HG02938 (cell line): ENCODE data around the gene SMOC2.

Source experiments
- ATAC-seq: cut with Tn5 transposase; IDR thresholded peaks from one replicate; pipeline ENCODE4 v1.9.1; 2021; ENCODE audit warnings: mild to moderate bottlenecking, moderate library complexity; ENCODE audit not compliant: unreplicated experiment

The SMOC2 gene

DNA sequence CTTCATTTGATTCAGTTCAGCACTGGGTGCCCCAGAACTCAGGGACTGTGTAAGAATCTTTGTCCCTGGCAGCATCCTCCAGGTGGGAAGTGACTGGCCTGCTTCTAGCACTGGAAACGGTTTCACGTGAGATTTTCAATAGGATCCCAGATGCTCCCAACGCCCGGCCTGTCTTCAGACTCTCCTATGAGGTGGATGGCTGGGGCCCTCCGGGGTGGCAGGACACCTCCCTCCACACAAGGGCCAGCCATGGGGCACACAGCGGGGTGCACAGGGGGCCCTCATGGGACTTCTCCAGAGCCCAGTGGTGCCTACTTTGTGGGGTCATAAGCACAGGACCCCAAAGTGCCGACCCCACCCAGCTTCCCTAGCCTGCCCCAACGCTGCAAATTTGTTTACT, 72.8 kb downstream of the SMOC2 start:
- no peak for ATAC-seq

DNA sequence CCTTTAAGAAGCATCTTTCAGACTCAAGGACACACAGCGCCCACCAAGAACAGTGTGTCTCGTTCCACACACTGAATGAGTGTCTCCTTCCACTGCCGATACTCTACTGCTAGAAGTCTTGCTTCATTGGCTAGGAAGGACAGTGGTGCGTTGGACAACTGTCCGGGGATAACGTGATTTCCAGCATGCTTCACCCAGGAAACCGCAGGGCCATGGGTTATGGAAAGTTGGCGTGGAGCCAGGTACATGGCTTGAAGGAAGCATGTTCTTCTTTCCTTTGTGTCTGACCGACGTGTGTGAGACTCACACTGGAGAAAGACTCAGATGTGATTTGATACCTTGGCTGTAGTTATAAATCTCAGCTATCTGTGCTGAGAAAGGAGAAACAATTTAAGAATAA, 73.2 kb downstream of the SMOC2 start:
- no peak for ATAC-seq

DNA sequence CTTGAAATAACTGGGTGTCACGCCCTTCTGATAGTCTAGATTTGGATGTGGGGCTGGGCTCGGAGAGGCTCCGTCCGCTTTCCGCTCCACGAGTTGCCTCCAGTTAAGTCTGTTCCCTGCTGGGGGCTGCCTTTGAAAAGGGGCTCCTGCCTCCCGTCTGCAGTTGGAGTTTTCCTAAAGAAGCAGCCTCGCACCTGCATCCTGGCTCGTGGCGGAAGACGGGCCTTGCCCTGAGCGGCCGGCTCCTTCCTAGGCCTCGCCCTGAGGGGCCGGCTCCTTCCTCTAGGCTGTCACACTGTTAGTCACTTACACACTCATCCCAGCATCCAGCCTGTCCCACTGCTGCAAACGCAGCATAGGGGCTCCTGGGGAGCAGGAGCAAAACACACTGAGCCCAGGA, 74.4 kb downstream of the SMOC2 start:
- ATAC-seq, result no peak

DNA sequence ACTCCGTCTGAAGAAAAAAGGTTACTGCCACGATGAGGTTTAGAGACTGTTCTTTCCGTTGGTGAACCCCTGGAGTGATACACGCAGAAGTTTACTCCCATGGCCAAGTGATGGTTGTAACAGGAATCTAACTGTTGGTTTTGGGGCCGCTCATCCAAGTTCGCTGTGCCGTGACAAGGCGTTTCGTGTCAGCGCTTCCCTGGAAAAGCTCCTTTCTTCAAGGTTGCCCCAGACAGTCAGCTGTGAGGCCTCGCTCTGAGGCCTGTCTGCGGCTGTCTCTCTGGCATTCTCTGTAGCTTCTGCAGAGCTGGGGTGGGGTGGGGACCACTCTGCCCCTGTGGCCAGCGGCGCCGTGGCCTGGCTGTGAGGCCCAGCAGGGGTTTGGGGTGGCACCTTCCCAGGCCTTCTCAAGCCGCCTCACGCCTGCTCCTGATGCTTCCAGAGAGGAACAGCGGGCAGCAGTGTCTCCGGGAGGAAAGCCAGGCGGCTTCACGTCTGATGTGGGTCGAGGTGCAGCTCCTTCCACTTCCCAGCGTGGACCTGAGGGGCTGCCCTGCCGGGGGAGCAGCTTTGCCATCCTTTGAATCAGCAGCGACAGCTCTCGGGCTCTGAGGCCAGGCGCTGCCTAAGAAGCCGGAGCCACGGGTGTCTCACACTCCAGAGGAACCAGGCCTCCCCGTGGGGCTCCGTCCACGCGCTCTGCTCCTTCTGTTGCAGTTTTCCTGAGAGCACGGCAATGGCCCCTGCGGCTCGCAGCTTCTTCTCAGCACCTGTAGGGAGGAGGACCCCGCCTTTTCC, 76.2 kb downstream of the SMOC2 start:
- ATAC-seq, result no peak

DNA sequence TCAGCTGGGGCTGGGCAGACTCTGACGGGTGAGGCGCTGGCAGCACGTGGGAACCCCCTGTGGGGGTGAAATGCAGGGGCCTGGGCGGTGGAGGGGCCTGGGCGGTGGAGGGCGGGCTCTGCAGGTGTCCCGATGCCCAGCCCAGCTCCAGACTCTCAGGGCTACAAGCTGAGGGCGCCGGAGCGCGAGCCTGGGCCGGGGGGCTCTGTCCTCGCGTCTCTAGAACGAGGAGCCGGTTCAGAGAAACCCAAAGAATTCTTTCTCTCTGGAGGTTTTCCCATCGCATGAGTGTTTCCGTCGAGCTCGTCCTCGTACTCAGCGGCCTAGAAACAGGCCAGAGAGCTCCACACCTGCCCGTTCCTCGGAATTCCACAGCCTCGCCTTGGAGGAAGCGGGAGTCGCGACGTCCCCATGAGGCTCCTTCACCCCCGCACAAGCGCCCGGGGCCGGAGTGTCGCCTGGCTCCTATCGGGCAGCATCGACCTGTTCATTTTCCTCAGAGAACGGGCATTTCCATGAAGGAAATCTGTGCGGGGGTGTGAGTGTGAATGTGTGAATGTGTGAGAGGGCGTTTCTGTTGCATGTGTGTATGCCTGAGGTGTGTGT, 76.9 kb downstream of the SMOC2 start:
- no peak for ATAC-seq

DNA sequence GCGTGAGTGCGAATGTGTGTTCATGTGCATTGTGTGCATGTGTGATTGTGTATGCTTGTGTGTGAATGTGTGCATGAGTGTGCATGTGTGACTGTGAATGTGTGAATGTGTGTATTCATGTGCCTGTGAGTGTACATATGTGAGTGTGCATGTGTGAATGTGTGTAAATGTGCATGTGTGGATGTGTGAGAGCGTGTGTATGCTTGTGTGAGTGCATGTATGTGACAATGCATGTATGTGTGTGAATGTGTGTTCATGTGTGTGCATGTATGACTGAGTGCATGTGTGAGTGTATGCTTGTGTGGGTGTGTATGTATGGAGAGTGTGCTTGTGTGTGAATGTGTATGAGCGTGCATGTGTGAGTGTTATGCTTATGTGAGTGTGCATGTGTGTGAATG, 77.4 kb downstream of the SMOC2 start:
- no peak for ATAC-seq

DNA sequence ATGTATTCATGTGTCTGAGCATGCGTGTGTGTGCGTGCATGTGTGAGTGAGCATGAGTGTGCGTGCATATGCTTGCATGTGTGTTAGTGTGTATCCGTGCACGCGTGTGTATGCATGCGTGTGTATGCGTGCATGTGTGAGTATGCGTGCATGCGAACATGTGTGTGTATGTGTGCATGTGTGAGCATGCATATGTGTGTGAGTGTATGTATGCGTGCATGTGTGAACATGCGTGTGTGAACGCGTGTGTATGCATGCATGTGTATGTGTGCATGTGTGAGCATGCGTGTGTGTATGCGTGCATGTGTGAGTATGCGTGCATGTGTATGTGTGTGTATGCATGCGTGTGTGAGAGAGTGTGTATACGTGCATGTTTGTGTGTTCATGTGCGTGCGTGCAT, 77.9 kb downstream of the SMOC2 start:
- no peak for ATAC-seq

DNA sequence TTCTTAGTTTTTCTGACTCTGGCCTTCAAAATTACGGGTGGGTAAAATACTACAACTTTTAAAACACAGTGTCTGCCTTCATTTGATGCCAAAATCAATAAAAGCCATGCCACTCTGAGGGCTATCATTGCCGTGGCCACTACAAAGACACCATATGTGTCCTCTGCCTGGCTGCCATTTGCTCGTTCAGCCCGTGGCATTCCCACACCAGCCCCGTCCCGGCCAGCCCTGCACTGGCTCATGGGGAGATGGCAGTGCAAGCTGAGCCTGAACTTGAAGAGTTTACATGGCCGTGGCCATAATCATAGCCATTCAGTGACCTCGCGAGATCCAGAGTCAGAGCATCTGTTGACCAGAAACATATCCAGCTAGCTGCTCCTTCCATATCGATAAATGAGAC, 79.2 kb downstream of the SMOC2 start:
- ATAC-seq, result no peak

DNA sequence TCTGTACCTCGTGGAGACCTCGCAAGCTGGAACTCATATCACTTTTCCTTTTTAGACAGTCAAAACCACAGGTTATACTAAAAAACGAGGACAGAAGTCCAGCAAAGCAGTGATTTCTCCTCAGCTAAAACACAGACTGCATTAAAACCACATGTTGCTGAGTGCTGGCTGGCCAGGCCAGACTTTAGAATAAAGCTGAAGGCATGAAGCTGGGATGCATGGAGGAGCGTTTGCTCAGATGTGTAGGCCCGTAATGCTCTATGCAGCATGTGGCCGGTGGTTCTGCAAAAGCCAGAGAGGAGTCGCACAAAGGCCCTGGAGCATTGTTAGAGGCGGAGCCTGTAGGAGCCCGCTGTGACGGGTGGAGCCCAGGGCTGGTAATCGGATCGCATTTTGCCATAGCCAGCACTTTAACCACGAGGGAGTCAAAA, 83.6 kb downstream of the SMOC2 start:
- no peak for ATAC-seq

DNA sequence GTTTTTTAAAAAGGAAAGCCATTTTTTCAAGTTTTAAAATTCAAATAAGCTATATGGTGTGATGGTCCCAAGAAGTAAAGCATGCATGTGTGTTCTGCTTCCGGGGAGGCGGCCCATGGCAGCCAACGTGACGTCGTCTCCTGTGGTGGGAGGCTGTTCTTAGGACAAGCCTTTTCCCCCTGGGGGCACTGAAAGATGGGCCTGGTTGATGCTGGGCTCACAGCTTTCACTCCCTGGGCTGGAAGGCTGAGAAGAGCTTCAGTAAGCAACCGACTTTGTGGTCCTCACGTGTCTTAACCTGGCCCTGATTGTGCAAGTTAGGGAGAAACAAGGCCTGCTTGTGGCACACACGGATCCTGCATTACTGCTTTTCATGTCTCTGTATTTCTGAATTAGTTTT, 84.1 kb downstream of the SMOC2 start:
- ATAC-seq, result no peak

DNA sequence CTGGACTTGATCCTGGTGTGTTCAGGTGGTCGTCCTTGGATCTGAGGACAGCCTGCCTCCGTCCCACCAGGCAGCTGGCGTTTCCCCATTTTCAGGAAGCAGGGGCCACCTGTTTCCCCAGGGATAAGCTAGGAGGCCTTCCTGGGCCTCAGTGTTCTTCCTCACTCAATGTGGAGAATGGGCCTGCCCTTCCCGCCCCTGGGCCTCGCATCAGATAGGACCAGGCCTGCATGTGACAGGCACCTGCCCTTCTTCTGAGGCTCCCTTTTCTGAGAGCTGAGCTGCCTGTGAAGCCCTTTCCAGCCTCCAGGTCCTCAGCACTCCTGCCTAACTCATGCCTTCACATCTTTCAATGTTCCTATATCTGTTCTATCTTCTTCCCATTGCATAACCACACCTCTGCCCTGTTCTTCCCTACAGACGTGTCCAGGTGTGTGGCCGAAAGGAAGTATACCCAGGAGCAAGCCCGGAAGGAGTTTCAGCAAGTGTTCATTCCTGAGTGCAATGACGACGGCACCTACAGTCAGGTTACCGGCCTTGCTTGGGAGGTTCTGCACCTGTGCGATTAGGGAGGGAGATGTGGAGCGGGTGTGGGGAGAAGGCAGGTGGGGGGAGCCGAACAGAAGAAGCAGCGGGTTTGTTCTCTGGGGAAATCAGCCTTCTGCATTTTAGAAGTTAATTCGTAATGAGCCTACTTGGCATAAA, 85.1 kb downstream of the SMOC2 start:
- no peak for ATAC-seq

DNA sequence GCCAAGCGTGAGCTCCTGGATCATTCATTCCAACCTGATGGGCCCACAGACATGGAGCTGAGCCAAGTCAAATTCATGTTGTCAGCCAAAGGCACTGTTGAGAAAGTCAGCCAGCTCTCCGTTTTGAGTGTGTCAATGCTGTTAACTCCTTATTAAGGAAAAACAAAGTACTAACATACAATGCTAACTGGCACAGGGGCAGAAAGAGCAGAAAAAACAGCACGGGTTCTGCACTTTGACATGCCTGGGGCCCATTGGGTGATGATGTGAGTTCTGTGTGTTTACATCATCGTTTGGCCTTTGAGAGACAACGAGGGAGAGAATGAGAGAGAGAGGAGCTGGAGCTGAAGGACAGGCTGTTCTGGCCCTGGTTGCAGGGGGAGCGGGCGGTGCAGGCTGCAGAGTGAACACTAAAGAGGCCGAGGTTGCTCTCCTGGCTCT, 85.9 kb downstream of the SMOC2 start:
- no peak for ATAC-seq

DNA sequence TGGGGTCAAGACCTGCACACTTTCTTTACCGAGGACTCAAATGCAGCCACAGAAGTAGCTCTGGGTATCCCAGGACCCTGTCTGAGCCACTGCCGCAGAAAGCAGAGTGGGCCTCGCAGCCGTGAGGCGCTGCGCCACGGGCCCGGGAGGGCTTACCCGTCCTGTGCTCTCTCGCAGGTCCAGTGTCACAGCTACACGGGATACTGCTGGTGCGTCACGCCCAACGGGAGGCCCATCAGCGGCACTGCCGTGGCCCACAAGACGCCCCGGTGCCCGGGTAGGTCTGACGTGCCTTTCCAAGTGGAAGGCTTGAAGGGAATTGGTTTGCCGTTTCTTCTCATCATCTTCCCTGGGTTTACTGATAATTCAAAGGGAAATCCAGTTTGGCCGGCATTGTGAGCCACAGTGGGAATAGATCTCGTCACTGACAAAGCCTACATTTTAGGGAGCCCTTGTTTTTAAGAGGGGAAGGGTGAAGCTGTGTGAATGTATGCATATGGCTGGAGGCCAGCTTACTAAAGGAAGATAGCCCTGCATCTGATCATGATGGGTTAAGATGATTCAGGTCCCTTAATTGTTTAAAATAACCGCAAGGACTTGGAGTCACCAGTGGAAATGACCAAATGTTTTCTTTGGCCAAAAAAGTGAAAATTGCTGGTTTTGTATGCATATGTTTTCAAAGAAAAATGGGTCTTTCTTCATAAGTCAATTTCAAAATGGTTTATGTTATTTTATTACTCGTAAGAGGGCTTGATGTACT, 86.6 kb downstream of the SMOC2 start:
- no peak for ATAC-seq

DNA sequence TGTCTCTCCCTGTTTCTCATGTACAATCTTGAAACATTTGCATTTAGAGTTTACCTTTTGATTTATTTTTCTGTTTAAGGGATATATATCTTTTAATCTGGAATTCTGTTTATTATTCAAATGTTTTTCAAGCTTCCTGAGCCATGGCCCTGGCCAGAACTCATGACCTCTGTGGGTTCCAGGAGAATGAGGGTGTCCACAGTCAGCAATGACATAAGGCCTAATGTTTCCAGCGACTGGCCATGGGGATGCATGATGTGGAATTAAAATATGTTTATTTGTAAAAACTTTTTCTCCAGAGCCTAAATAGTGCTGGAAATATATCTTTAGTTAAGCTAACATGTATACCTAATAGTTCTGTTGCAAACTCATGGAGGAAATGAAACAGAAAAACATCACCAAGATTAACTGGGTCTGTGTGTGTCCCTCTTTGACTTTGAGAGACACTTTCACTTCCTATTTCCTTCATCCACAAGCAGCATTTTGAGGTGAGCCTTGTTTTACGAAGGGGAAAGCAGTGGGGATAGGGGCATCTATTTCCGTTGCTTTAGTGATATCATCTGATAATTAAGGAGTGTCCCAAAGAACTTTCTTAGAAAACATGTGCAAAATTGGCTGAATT, 87.6 kb downstream of the SMOC2 start:
- ATAC-seq, result no peak

DNA sequence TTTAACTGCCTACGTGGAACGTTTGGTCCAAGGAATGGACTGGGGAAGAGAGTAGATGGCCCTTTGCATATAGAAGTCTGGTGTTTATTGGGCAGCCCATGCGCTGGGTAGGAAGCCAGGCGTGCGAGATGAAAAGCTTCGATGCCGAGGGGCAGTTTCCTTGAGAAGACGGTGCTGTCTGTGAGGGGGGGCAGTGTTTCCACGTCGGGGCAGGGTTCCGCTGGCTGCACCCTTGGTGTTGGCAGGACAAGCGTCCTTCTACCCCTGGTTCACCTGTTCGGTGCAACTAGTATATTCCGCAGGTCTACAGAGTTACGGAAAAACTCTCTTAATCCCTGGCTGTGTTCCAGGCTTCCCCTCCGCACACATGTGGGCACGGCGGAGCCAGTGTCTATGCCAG, 88.2 kb downstream of the SMOC2 start:
- no peak for ATAC-seq

DNA sequence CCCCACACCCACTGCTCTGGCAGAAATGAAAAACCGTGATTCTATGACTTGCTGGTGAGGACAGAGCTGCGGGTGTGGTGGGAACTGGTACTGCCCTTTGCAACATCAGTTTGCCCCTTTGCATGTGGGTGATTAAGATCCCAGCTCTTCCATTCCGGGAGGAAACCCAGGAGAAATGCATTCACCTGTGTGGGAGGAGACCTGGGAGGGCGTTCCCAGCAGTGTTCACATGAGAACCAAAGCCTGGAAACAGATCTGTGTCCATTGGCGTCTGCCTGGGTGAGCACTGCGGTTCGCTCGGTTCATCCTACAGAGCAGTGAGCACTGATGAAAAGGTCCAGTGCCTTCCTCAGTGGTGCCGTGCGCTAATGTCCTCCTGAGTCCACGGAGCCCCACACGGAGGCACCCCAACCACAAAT, 89.7 kb downstream of the SMOC2 start:
- no peak for ATAC-seq

DNA sequence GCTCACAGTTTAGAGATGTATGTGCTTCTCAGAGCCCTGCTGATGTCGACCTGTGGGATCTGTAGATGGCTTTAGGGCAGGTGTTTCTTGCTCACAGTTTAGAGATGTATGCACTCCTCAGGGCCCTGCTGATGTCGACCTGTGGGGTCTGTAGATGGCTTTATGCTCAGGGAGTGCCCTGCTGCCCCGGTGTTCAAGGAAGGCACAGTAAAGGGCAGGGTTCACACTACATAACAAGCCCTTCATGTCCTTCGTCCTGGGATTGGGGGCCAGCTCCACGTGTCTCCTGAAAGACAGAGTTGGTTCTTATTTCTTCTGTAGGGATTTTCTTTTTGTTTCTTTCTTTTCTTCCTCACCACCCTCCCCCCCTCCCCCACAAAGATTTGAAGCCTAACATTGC, 91.1 kb downstream of the SMOC2 start:
- ATAC-seq, result no peak

DNA sequence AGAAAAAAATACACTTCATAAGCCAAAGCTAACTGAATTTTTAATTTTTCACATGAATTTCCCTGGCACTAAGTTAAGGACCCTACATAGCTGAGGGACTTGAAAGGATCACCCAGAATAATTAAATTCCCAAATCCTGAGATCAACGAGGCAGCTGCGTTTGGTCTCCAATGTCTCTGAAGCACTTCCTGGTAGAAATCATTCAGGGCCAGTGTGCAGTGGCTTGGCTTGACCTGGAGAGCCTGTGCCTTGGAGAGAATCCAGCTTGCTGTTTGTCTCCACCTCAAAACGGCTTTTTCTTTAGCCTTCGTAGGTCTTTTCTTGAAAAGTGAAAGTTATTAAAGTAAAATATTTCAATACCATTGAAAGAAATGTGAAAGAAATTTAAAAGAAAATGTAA, 92.4 kb downstream of the SMOC2 start:
- no peak for ATAC-seq

DNA sequence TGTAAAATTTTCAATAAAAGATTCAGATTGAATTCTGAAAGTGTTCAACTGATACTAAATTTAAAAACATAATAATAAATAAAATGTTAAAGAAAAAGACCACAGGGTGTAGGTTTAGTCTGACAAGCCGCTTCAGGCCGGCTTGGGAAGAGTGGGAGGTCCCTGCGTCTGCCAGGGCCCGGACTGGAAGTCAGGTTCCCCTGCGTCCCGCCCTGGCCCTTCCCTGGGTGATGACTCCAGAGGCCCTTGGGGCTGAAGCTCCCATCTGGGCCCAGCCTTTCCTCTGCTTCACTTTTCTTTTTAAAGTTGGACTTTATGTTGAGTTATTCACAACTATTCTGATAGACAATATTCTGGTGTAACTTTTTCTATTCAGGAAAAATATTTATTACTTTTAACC, 93.3 kb downstream of the SMOC2 start:
- ATAC-seq, result no peak

DNA sequence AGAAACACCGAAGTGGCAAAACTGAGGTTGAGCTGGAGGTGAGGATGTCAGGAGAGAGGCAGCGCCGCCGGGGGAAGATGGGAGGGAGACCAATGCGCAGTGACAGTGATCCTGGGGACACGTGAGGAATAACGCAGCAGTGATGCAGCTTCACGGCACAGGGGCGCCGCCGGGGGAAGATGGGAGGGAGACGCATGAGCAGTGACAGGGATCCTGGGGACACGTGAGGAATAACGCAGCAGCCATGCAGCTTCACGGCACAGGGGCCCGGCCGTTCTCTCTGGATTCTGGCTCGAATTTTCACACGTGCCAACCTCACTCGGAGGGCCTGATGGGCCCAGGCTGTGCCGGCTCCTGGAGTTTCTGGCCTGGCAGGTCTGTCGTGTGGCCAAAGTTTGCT, 94.7 kb downstream of the SMOC2 start:
- no peak for ATAC-seq

DNA sequence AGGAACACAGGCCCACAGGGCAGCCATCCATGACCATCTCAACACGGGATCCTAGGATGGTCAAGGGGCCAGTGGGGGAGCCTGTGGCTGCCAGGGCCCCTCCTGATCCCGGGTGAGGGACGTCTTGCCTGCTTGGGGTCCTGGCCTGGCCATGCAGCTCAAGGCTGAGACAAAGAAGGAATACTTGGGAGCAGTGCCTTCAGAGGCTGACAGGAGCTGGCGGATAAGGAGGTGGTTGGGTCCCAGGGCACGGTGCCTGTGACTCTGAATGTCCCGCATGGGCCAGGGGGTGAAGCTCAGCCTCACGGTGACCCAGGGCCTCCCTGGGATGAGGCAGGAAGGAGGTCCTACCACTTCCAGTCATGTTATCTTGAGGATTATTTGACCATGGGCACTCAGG, 95.2 kb downstream of the SMOC2 start:
- no peak for ATAC-seq
